SK-N-SH treated with all-trans-retinoic acid at 6 μM for 48 hours (cell line): ENCODE results near the gene SPATS2.

Experiments
- ATAC-seq: fragments of 200-7000 bp; cut with Tn5 transposase; 3 replicates; pipeline ENCODE4 v1.9.1; 2020; ENCODE audit warnings: mild to moderate bottlenecking, moderate library complexity
- ARNTL ChIP-seq: fragments of 450-650 bp; formaldehyde crosslinking; IDR thresholded peaks from 2 replicates; pipeline ENCODE4 v1.5.0; 2020; ENCODE audit warnings: low read depth, mild to moderate bottlenecking, moderate library complexity, borderline replicate concordance
- BACH2 ChIP-seq: fragments of 250-450 bp; sonication (Bioruptor Pico); IDR thresholded peaks from 2 replicates; pipeline ENCODE4 v1.9.0; 2021; ENCODE audit warnings: mild to moderate bottlenecking, borderline replicate concordance
- CREB5 ChIP-seq: fragments of 250-450 bp; sonication (Bioruptor Pico); IDR thresholded peaks from 2 replicates; pipeline ENCODE4 v1.5.1; 2020; ENCODE audit warnings: low read depth, mild to moderate bottlenecking, moderate library complexity
- CSDC2 ChIP-seq: fragments of 250-450 bp; sonication (Bioruptor Pico); IDR thresholded peaks from 2 replicates; pipeline ENCODE4 v1.5.0; 2020; ENCODE audit warnings: mild to moderate bottlenecking, moderate library complexity
- CSRNP3 ChIP-seq: fragments of 250-450 bp; sonication (Bioruptor Pico); IDR thresholded peaks from 2 replicates; pipeline ENCODE4 v1.5.1; 2021; ENCODE audit warnings: mild to moderate bottlenecking, moderate library complexity
- ESRRG ChIP-seq: fragments of 250-450 bp; sonication (Bioruptor Pico); IDR thresholded peaks from 2 replicates; pipeline ENCODE4 v1.6.1; 2021; ENCODE audit warnings: mild to moderate bottlenecking
- GLIS3 ChIP-seq: fragments of 250-450 bp; sonication (Bioruptor Pico); IDR thresholded peaks from 2 replicates; pipeline ENCODE4 v1.5.0; 2020; ENCODE audit warnings: mild to moderate bottlenecking, moderate library complexity
- ISL1 ChIP-seq: fragments of 250-450 bp; sonication (Bioruptor Pico); IDR thresholded peaks from 2 replicates; pipeline ENCODE4 v2.1.2; 2022; ENCODE audit warnings: mild to moderate bottlenecking, moderate library complexity
- OSR1 ChIP-seq: fragments of 250-450 bp; sonication (Bioruptor Pico); IDR thresholded peaks from 2 replicates; pipeline ENCODE4 v1.8.0; 2022; ENCODE audit warnings: moderate library complexity, mild to moderate bottlenecking, inconsistent platforms
- PATZ1 ChIP-seq: fragments of 250-450 bp; sonication (Bioruptor Pico); IDR thresholded peaks from 2 replicates; pipeline ENCODE4 v1.8.0; 2020; ENCODE audit warnings: mild to moderate bottlenecking, moderate library complexity, borderline replicate concordance
- POU6F1 ChIP-seq: fragments of 250-450 bp; sonication (Bioruptor Pico); IDR thresholded peaks from 2 replicates; pipeline ENCODE4 v1.8.0; 2021; ENCODE audit warnings: low read depth, mild to moderate bottlenecking, moderate library complexity, borderline replicate concordance
- PPARA ChIP-seq: fragments of 250-450 bp; sonication (Bioruptor Pico); IDR thresholded peaks from 2 replicates; pipeline ENCODE4 v1.5.0; 2020; ENCODE audit warnings: mild to moderate bottlenecking, borderline replicate concordance
- RARB ChIP-seq: fragments of 250-450 bp; sonication (Bioruptor Pico); IDR thresholded peaks from 2 replicates; pipeline ENCODE4 v1.8.0; 2021; ENCODE audit warnings: mild to moderate bottlenecking, moderate library complexity
- SNAI2 ChIP-seq: fragments of 250-450 bp; sonication (Bioruptor Pico); IDR thresholded peaks from 2 replicates; pipeline ENCODE4 v1.5.0; 2020; ENCODE audit warnings: mild to moderate bottlenecking, moderate library complexity
- TOX ChIP-seq: fragments of 250-450 bp; sonication (Bioruptor Pico); IDR thresholded peaks from 2 replicates; pipeline ENCODE4 v1.8.0; 2021; ENCODE audit warnings: mild to moderate bottlenecking, moderate library complexity, borderline replicate concordance
- ZC3H10 ChIP-seq: fragments of 250-450 bp; sonication (Bioruptor Pico); IDR thresholded peaks from 2 replicates; pipeline ENCODE4 v1.5.1; 2021; ENCODE audit warnings: mild to moderate bottlenecking, moderate library complexity
- ZFP3 ChIP-seq: fragments of 250-450 bp; sonication (Bioruptor Pico); IDR thresholded peaks from 2 replicates; pipeline ENCODE4 v1.5.0; 2020; ENCODE audit warnings: mild to moderate bottlenecking, moderate library complexity
- ZFP30 ChIP-seq: fragments of 450-650 bp; formaldehyde crosslinking; IDR thresholded peaks from 2 replicates; pipeline ENCODE4 v1.5.0; 2022; ENCODE audit warnings: mild to moderate bottlenecking, moderate library complexity
- ZNF70 ChIP-seq: fragments of 450-650 bp; formaldehyde crosslinking; IDR thresholded peaks from 2 replicates; pipeline ENCODE4 v1.5.0; 2020; ENCODE audit warnings: mild to moderate bottlenecking, moderate library complexity
- ZNF8 ChIP-seq: fragments of 450-650 bp; formaldehyde crosslinking; IDR thresholded peaks from 2 replicates; pipeline ENCODE4 v1.5.0; 2020; ENCODE audit warnings: mild to moderate bottlenecking, moderate library complexity

SPATS2 gene

GRCh38 chr12:49547090-49547690 is 179.9 kb downstream of the SPATS2 start:
- ATAC-seq, result no peak
- TF ChIP-seq PPARA (CRISPR knock-in tag) (no peak), RARB (no peak), GLIS3 (CRISPR knock-in tag) (no peak), SNAI2 (CRISPR knock-in tag) (no peak), ZFP30 (CRISPR knock-in tag) (no peak), TOX (CRISPR knock-in tag) (no peak), ESRRG (no peak), POU6F1 (CRISPR knock-in tag) (no peak)

GRCh38 chr12:49548481-49548821 is 181.2 kb downstream of the SPATS2 start:
- ATAC-seq, result no peak

More at GRCh38 chr12:49548481-49548821, 181.2 kb downstream of the SPATS2 start:
- TF ChIP-seq PPARA (CRISPR knock-in tag), result no peak
- no peak for TF ChIP-seq SNAI2 (CRISPR knock-in tag)
- TF ChIP-seq ZFP30 (CRISPR knock-in tag), result no peak
- TF ChIP-seq ZNF8 (CRISPR knock-in tag), result no peak
- TF ChIP-seq ISL1 (CRISPR knock-in tag), result no peak
- TF ChIP-seq CSDC2 (CRISPR knock-in tag), result no peak
- TF ChIP-seq ESRRG, result no peak
- no peak for TF ChIP-seq ZNF70 (CRISPR knock-in tag)
- no peak for TF ChIP-seq CREB5 (CRISPR knock-in tag)
- no peak for TF ChIP-seq ZC3H10 (CRISPR knock-in tag)
- no peak for TF ChIP-seq POU6F1 (CRISPR knock-in tag)
- TF ChIP-seq PATZ1 (CRISPR knock-in tag), result no peak
- no peak for TF ChIP-seq BACH2 (CRISPR knock-in tag)
- no peak for TF ChIP-seq ARNTL
- no peak for TF ChIP-seq OSR1 (CRISPR knock-in tag)
- no peak for TF ChIP-seq ZFP3 (CRISPR knock-in tag)
- TF ChIP-seq CSRNP3 (CRISPR knock-in tag), result no peak
- no peak for TF ChIP-seq RARB
